Osteoblast (primary cell): ENCODE data around the gene PLCB2. TPM values are rescaled to one million over a fixed set of nuclear protein-coding genes. Genes with fewer than 3 reads are reported as not detected.
A peak's percentile ranks its signal among the peaks of the same experiment; 100 is the strongest.

Source experiments
- DNase-seq: peaks from one replicate; pipeline ENCODE4 v3.0.0; 2011; ENCODE audit warnings: low spot score, mixed read lengths; ENCODE audit not compliant: insufficient read length; ENCODE audit errors: missing footprints
- H2AFZ ChIP-seq: 2 replicates; pipeline ENCODE4 v1.6.0; 2011; ENCODE audit warnings: mild to moderate bottlenecking, low read length
- H3K27ac ChIP-seq: 2 replicates; pipeline ENCODE4 v1.5.1; 2011; ENCODE audit warnings: mild to moderate bottlenecking, low read depth, low read length, moderate library complexity
- H3K27me3 ChIP-seq: 2 replicates; pipeline ENCODE4 v1.6.0; 2012; ENCODE audit warnings: mild to moderate bottlenecking, control low read depth, inconsistent platforms, low read length, moderate library complexity; ENCODE audit not compliant: insufficient read depth
- H3K36me3 ChIP-seq: 2 replicates; pipeline ENCODE4 v1.5.1; 2011; ENCODE audit warnings: mild to moderate bottlenecking, low read length, control low read depth, moderate library complexity; ENCODE audit not compliant: insufficient read depth
- H3K4me1 ChIP-seq: 2 replicates; pipeline ENCODE4 v1.5.1; 2011; ENCODE audit warnings: mild to moderate bottlenecking, low read length, control low read depth, moderate library complexity; ENCODE audit not compliant: insufficient read depth
- H3K4me2 ChIP-seq: 2 replicates; pipeline ENCODE4 v1.6.0; 2011; ENCODE audit warnings: mild to moderate bottlenecking, low read length; ENCODE audit not compliant: insufficient read depth
- H3K4me3 ChIP-seq: fragments of 200-600 bp; sonication (generic); 3 replicates; pipeline ENCODE4 v1.5.1; 2012; ENCODE audit warnings: mild to moderate bottlenecking, low read length, inconsistent platforms; ENCODE audit not compliant: insufficient read depth
- H3K79me2 ChIP-seq: 2 replicates; pipeline ENCODE4 v1.6.0; 2012; ENCODE audit warnings: mild to moderate bottlenecking, low read length, control low read depth, inconsistent platforms; ENCODE audit not compliant: insufficient read depth
- H3K9me3 ChIP-seq: 2 replicates; pipeline ENCODE4 v1.5.1; 2011; ENCODE audit warnings: low read depth, low read length, control low read depth
- H4K20me1 ChIP-seq: 2 replicates; pipeline ENCODE4 v1.6.0; 2012; ENCODE audit warnings: mild to moderate bottlenecking, low read length, control low read depth; ENCODE audit not compliant: insufficient read depth
- CTCF ChIP-seq: IDR thresholded peaks from 2 replicates; pipeline ENCODE4 v1.5.1; 2011; ENCODE audit warnings: mild to moderate bottlenecking, low read depth, low read length, moderate library complexity; ENCODE audit errors: extremely low read depth
- total RNA-seq: library from RNA; depleted of rRNA; stranded (reverse); fragments of >200 nt; gene quantifications from 2 replicates; pipeline ENCODE4 v1.2.3, GENCODE V29; 2012

PLCB2 gene
- total RNA-seq, 1 donor = under 0.01 TPM

DNA sequence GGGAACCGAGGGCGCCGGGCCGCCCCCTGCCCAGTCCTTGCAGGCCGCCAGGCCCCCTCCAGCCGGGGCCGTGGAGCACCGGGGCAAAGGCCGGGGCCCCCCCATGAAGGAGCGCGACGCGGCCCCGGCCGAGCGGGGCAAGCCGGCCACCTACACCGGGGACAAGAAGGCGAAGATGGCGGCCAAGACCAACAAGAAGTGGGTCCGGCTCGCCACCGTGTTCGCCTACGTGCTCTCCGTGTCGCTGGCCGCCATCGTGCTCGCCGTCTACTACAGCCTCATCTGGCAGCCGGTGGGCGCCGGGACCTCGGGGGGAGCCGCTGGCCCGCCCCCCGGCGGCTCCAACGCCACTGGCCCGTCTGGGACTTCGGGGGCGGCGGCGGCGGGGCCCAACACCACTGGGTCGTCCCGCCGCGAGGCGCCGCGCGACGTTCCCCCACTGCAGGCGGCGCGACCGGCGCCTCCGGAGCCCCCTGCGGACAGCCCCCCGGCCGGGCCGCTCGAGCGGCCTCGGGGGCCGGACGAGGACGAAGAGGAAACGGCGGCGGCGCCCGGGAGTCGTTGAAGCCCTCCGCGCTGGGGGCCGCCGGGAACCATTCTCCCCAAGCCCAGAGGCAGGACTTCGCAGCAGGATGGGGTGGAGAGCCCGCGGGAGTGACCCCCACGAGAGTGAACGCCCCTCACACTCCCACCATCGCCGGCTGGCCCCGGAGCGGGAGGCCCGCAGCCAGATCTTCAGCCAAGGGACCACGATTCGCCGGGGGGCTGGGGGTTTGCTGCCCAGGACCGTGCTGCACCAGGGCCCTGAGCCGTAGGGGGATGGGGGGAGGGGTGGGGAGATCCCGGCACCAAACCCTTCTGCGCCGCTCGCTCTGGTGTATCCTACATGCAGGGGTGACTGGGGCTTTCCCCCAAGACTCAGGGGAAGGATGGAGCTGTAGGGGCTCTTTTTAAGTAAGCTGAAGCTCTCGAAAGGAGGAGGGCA, 16.5 kb upstream of the PLCB2 start:
- TF ChIP-seq CTCF = no peak
- H3K4me3 ChIP-seq = peak overlapping the region; percentile 82
- H3K9me3 ChIP-seq = no peaks in the 10 kb centered on the region
- peak overlapping the region; percentile 8 for H3K27ac ChIP-seq
- peaks cover 52% of the 10 kb centered on the region for H3K4me1 ChIP-seq
- peaks cover 39% of the 10 kb centered on the region for H3K79me2 ChIP-seq
- H2AFZ ChIP-seq = no peak overlapping the region
- peak; percentile 94 for DNase-seq
- peaks cover 22% of the 10 kb centered on the region for H3K36me3 ChIP-seq
- peak overlapping the region; percentile 98 for H3K4me2 ChIP-seq
- H3K27me3 ChIP-seq = no peaks in the 10 kb centered on the region
- H4K20me1 ChIP-seq = peaks cover 8% of the 10 kb centered on the region

DNA sequence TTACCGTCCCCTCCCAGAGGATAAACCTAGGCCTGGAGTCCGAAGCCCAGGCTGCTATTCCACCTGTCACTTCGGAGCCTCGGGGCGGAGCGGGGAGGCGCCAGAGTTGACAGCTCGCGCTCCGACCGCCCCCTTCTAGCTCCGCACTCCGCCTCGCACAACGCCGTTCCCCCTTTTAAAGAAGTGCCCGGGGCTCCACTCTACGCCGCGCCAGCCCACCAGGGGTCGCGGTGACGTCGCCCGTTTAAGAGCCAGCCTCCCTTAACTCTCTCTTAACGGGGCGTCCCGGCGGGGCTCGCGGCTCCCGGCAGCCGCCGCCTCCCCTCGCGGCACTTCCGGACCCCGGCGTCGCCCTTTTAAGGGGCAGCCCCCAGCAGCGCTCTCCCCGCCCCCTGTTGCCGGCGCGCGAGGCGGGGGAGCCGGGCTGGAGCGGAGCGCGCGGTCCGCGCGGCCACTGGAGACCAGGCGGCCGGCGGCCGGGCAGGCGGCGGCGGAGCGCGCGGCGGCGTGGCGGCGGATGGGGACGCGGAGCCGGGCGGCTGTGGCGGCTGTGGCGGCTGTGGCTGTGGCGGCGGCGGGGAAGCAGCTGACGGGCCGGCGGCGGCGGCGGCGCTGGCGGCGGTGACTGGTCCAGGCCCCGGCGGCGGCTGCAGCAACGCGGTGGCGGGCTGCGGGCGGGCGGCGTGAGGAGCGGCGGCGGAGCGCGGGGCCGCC, 15.7 kb upstream of the PLCB2 start, which contains the start of gene INAFM2:
Gene INAFM2 (plus strand): TSS at position 454 of the 714 bp plus-strand sequence. CDS start 364 bp downstream, outside the sequence.
- H3K4me2 ChIP-seq = peak within 1 kb of the TSS; percentile 98
- no peaks in the 10 kb centered on the region for H3K9me3 ChIP-seq
- H4K20me1 ChIP-seq = peaks cover 8% of the 10 kb centered on the region
- H3K36me3 ChIP-seq = peaks cover 16% of the 10 kb centered on the region
- H2AFZ ChIP-seq = peak within 1 kb of the TSS; percentile 68
- no peaks in the 10 kb centered on the region for H3K27me3 ChIP-seq
- H3K4me3 ChIP-seq = peak within 1 kb of the TSS; percentile 82
- H3K27ac ChIP-seq = peak within 1 kb of the TSS; percentile 8
- peak; percentile 41 for TF ChIP-seq CTCF
- peak; percentile 100 for DNase-seq
- H3K79me2 ChIP-seq = peaks cover 36% of the 10 kb centered on the region
- H3K4me1 ChIP-seq = peaks cover 44% of the 10 kb centered on the region

DNA sequence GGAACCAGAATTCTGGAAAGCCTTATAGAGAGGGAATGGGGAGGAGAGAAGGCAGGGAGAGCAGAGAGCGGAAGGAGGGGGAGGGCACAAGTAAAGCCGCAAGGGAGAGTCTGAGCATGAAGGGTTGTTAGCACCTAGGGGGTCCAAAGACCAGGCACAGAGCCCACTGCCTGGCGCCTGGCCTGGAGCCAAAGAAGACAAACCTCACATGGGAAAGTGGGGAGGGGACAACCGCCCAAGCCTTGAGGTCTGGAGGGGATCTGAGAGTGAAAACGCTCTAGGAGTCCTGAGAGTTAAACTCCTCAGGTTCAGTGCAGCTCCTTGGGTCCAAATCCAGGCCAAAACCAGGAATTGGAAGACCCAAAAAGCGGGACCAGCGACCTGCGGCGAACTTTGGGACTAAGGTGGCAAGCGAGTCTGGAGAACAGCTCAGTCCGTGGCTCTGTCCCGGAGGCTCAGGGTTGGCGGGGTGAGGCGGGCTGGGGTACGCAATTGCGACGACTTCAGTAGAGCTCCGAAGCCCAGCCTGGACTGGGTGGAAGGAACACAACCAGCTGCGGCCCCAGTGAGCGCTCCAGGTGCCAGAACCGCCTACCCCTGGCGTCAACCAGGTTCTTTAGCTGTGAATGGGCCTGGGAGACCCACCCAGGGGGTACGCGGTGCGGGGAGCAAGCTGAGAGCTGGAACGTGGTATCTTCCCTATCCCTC, 14.9 kb upstream of the PLCB2 start:
- Histone ChIP-seq H3K4me1 (peaks cover 37% of the 10 kb centered on the region), H3K9me3 (no peaks in the 10 kb centered on the region), H4K20me1 (peaks cover 8% of the 10 kb centered on the region), H3K27me3 (no peaks in the 10 kb centered on the region), H2AFZ (peak overlapping the region; percentile 68), H3K4me3 (peak overlapping the region; percentile 82), H3K4me2 (peak overlapping the region; percentile 71), H3K36me3 (peaks cover 16% of the 10 kb centered on the region), H3K79me2 (peaks cover 34% of the 10 kb centered on the region), H3K27ac (no peak overlapping the region)
- no peak for TF ChIP-seq CTCF
- DNase-seq = peak; percentile 84
